GM12878 (cell line): ENCODE measurements around the gene ADAM30.

Experiments
- CTCF ChIP-seq, 3 experiments: IDR thresholded peaks in 2 of 3; conservative IDR thresholded peaks in 1 of 3; 2 replicates each; pipeline ENCODE4 v1.5.1; 2011; ENCODE audit warnings: low read depth in 3 of 3, low read length in 3 of 3, mild to moderate bottlenecking in 3 of 3, control low read depth in 2 of 3, moderate library complexity in 2 of 3, inconsistent platforms in 1 of 3, mixed read lengths in 1 of 3; ENCODE audit not compliant: control insufficient read depth in 2 of 3, insufficient read depth in 1 of 3; ENCODE audit errors: extremely low read depth in 1 of 3
- TF ChIP-seq, protein P1 (sequence below): fragments of 450-650 bp; IDR thresholded peaks from 2 replicates; pipeline ENCODE4 v1.6.1; 2016; ENCODE audit warnings: mild to moderate bottlenecking

DNA sequence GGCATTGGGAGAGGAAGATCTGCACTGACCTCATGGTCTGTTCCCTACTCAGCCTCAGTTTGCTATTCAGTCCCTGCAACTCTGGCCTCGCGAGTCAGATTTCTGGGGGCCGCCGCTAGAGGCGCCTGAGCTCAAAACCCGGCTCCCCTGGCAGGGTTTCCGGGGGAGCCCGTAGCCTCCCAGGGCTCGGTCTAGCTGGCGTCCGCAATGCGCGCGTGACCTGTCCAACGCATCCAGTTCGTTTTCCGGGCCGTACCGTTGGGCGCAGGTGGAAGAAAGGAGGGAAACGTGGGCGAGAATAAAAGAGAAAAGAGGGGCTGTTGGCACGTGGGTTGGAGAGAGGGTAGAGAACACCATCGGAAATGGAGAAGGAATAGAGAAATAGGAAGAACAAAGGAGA is at the start of gene ADAM30:
- TF ChIP-seq, protein P1, sequence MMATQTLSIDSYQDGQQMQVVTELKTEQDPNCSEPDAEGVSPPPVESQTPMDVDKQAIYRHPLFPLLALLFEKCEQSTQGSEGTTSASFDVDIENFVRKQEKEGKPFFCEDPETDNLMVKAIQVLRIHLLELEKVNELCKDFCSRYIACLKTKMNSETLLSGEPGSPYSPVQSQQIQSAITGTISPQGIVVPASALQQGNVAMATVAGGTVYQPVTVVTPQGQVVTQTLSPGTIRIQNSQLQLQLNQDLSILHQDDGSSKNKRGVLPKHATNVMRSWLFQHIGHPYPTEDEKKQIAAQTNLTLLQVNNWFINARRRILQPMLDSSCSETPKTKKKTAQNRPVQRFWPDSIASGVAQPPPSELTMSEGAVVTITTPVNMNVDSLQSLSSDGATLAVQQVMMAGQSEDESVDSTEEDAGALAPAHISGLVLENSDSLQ: no peak
- TF ChIP-seq CTCF (IDR thresholded peaks at IDR 0.05 in 2 of 3, conservative IDR thresholded peaks at IDR 0.05 in 1 of 3; ENCODE audit: control insufficient read depth in 2 of 3, extremely low read depth in 1 of 3, insufficient read depth in 1 of 3, low read depth in 3 of 3, low read length in 3 of 3): no peak
